DMS153 treated with DMSO at 0.1 percent for 48 hours (cell line): ENCODE data around the gene PRDM16.

Source experiments
- DNase-seq: peaks from one replicate; lab custom pipeline; 2025; ENCODE audit not compliant: unreplicated experiment; lab: John Stamatoyannopoulos, UW

PRDM16 gene

GRCh38 chr1:3438661-3439180 lies 369.7 kb downstream of the PRDM16 start:
- no peak for DNase-seq

- no peak for DNase-seq
Measured at GRCh38 chr1:3439346-3440299, 370.6 kb downstream of the PRDM16 start.

- DNase-seq, result no peak
Measured at GRCh38 chr1:3440300-3440681, 371.3 kb downstream of the PRDM16 start.

- DNase-seq, result no peak
Measured at GRCh38 chr1:3440711-3441409, 371.9 kb downstream of the PRDM16 start.

GRCh38 chr1:3441410-3441847 lies 372.4 kb downstream of the PRDM16 start:
- no peak for DNase-seq

- DNase-seq, result no peak
Measured at GRCh38 chr1:3441880-3442279, 372.9 kb downstream of the PRDM16 start.

- DNase-seq, result no peak
Measured at GRCh38 chr1:3442331-3442730, 373.3 kb downstream of the PRDM16 start.

- DNase-seq, result no peak
Measured at GRCh38 chr1:3442901-3443300, 373.9 kb downstream of the PRDM16 start.

GRCh38 chr1:3443807-3444206 lies 374.8 kb downstream of the PRDM16 start:
- DNase-seq, result no peak

- no peak for DNase-seq
Measured at GRCh38 chr1:3444298-3444697, 375.3 kb downstream of the PRDM16 start.

- DNase-seq, result no peak
Measured at GRCh38 chr1:3444736-3445135, 375.7 kb downstream of the PRDM16 start.

GRCh38 chr1:3450202-3450863 lies 381.3 kb downstream of the PRDM16 start:
- no peak for DNase-seq

GRCh38 chr1:3450983-3451382 lies 382.0 kb downstream of the PRDM16 start:
- DNase-seq, result no peak

- no peak for DNase-seq
Measured at GRCh38 chr1:3451994-3452865, 383.2 kb downstream of the PRDM16 start.

- no peak for DNase-seq
Measured at GRCh38 chr1:3452866-3453175, 383.8 kb downstream of the PRDM16 start.

GRCh38 chr1:3453203-3453761 lies 384.3 kb downstream of the PRDM16 start:
- peak; percentile 72 for DNase-seq

GRCh38 chr1:3453891-3454810 lies 385.1 kb downstream of the PRDM16 start, which contains the start of gene ARHGEF16:
ARHGEF16 (plus strand) TSS chr1:3454665; CDS start chr1:3463085, 8,420 bp downstream.
- peak; percentile 77 for DNase-seq

GRCh38 chr1:3454811-3455618 lies 386.0 kb downstream of the PRDM16 start:
- peak; percentile 11 for DNase-seq
